ENCODE results near the gene ADAM12.
"Not testable (repeated sequence)": the region's sequence is repeated elsewhere in the genome, so short reads cannot be mapped to it uniquely, and the experiment has no call there.

ADAM12 gene

DNA sequence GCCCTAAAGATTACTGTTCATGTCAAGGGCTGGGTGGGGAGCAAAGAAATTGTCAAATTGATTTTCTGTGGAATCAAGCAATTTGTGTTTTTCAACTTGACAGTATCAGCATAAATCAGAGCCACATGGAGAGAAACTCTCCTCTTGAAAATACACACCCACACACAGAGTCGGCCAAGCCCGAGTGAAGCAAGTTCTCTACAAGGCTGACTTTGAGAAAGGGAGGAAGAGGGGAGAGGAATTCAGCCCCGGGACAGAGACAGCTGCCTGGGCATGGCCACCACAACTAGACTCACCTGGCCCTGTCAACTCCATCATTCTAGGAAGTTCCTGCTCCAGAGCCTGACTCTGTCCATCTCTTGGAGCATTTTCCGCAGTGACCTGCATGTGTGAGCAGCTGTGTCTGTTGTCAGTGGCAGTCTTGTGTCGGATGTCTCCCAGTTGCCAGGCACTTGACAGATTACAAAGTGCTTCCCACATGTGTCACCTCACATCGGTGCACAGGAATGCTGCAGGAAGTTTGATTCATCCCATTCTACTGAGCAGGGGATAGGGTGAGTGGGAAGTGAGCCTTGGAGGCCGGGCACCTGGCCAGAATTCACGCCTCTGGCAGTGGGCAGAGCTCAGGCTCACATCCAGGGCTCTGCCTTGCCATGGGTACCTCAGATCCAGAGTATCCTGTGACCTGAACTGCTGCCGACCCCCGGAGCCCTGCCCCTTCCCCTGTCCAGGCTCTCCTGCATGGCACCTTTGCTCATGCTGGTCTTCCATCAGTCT, 37.9 kb downstream of the ADAM12 start:
- TF ChIP-seq, protein P1, sequence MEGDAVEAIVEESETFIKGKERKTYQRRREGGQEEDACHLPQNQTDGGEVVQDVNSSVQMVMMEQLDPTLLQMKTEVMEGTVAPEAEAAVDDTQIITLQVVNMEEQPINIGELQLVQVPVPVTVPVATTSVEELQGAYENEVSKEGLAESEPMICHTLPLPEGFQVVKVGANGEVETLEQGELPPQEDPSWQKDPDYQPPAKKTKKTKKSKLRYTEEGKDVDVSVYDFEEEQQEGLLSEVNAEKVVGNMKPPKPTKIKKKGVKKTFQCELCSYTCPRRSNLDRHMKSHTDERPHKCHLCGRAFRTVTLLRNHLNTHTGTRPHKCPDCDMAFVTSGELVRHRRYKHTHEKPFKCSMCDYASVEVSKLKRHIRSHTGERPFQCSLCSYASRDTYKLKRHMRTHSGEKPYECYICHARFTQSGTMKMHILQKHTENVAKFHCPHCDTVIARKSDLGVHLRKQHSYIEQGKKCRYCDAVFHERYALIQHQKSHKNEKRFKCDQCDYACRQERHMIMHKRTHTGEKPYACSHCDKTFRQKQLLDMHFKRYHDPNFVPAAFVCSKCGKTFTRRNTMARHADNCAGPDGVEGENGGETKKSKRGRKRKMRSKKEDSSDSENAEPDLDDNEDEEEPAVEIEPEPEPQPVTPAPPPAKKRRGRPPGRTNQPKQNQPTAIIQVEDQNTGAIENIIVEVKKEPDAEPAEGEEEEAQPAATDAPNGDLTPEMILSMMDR (IDR thresholded peaks at IDR 0.05), result no peak
- H3K27me3 ChIP-seq, result no peaks in the 10 kb centered on the region
- H3K9me3 ChIP-seq, result no peaks in the 10 kb centered on the region
- no peaks in the 10 kb centered on the region for H3K4me1 ChIP-seq (ENCODE audit: control insufficient read depth in 1 of 2, insufficient read depth in 1 of 2, low read depth in 1 of 2, low read length in 1 of 2)
- no peak overlapping the region for H3K27ac ChIP-seq
- no peaks in the 10 kb centered on the region for H3K36me3 ChIP-seq
- H3K4me3 ChIP-seq (ENCODE audit: low read depth in 1 of 2, low read length in 1 of 2), result no peak overlapping the region

GRCh38 chr10:126349676-126350075, 38.6 kb downstream of the ADAM12 start:
- Histone ChIP-seq H3K27ac (no peak overlapping the region), H3K27me3 (no peaks in the 10 kb centered on the region), H3K4me1 (ENCODE audit: control insufficient read depth in 1 of 2, insufficient read depth in 1 of 2, low read depth in 1 of 2, low read length in 1 of 2) (no peaks in the 10 kb centered on the region), H3K9me3 (no peaks in the 10 kb centered on the region), H3K36me3 (no peaks in the 10 kb centered on the region), H3K4me3 (ENCODE audit: low read depth in 1 of 2, low read length in 1 of 2) (no peak overlapping the region)
- TF ChIP-seq, protein P1 (IDR thresholded peaks at IDR 0.05), result no peak

GRCh38 chr10:126349101-126349500, 39.2 kb downstream of the ADAM12 start:
- Histone ChIP-seq H3K4me3 (ENCODE audit: low read depth in 1 of 2, low read length in 1 of 2) (no peak overlapping the region), H3K4me1 (ENCODE audit: control insufficient read depth in 1 of 2, insufficient read depth in 1 of 2, low read depth in 1 of 2, low read length in 1 of 2) (no peaks in the 10 kb centered on the region), H3K9me3 (no peaks in the 10 kb centered on the region), H3K27me3 (no peaks in the 10 kb centered on the region), H3K36me3 (no peaks in the 10 kb centered on the region), H3K27ac (no peak overlapping the region)
- TF ChIP-seq, protein P1 (IDR thresholded peaks at IDR 0.05), result no peak

GRCh38 chr10:126343496-126343895, 44.8 kb downstream of the ADAM12 start:
- not testable (repeated sequence) for H3K4me1 ChIP-seq (ENCODE audit: control insufficient read depth in 1 of 2, insufficient read depth in 1 of 2, low read depth in 1 of 2, low read length in 1 of 2); H3K36me3 ChIP-seq; H3K27ac ChIP-seq; H3K4me3 ChIP-seq (ENCODE audit: low read depth in 1 of 2, low read length in 1 of 2); H3K9me3 ChIP-seq; H3K27me3 ChIP-seq

DNA sequence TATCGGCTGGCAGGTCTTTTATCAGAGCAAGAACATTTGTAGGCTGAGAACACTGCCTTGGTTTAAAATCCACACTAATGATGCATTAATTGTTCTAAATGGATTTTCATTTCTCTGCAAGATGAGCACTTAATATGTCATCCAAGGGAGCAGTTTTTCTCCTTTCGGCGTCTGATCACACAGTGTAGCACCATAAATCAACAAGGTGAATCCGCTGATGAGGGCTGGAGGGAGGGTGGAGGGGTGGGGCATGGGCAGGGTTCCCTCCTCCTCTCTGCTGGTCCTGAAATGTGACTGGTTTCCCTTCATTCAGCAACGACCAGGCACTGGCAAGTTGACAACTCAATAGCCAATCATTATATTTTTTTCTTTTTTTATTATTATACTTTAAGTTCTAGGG, 45.6 kb downstream of the ADAM12 start:
- TF ChIP-seq, protein P1 (IDR thresholded peaks at IDR 0.05), result no peak
- no peaks in the 10 kb centered on the region for H3K9me3 ChIP-seq

GRCh38 chr10:126341491-126341890, 46.8 kb downstream of the ADAM12 start:
- H3K27me3 ChIP-seq, result no peaks in the 10 kb centered on the region
- no peaks in the 10 kb centered on the region for H3K4me1 ChIP-seq (ENCODE audit: control insufficient read depth in 1 of 2, insufficient read depth in 1 of 2, low read depth in 1 of 2, low read length in 1 of 2)
- TF ChIP-seq, protein P1 (IDR thresholded peaks at IDR 0.05), result no peak
- H3K27ac ChIP-seq, result no peak overlapping the region
- no peaks in the 10 kb centered on the region for H3K36me3 ChIP-seq
- H3K4me3 ChIP-seq (ENCODE audit: low read depth in 1 of 2, low read length in 1 of 2), result no peak overlapping the region
- no peaks in the 10 kb centered on the region for H3K9me3 ChIP-seq

More for the DNA sequence above, 45.6 kb downstream of the ADAM12 start:
- Histone ChIP-seq H3K27me3 (no peaks in the 10 kb centered on the region), H3K4me3 (ENCODE audit: low read depth in 1 of 2, low read length in 1 of 2) (no peak overlapping the region), H3K27ac (no peak overlapping the region), H3K36me3 (no peaks in the 10 kb centered on the region), H3K4me1 (ENCODE audit: control insufficient read depth in 1 of 2, insufficient read depth in 1 of 2, low read depth in 1 of 2, low read length in 1 of 2) (no peaks in the 10 kb centered on the region)

All from neutrophil (primary cell).